Psoas muscle (tissue), 8 donors: Measurements from ENCODE around the gene CSK. TPM values are rescaled to one million over a fixed set of nuclear protein-coding genes. Genes with fewer than 3 reads are reported as not detected.

Experiments
- ATAC-seq, 4 donors: fragments of 200-7000 bp; cut with Tn5 transposase; one replicate each; pipeline ENCODE4 v1.9.1; 2020; ENCODE audit warnings: moderate library complexity in 3 of 4, mild to moderate bottlenecking in 2 of 4
- DNase-seq, 2 donors: peaks; one replicate each; pipeline ENCODE4 v3.0.0-alpha.2; 2020
- H3K27ac ChIP-seq: fragments of 200-600 bp; one replicate; pipeline ENCODE4 v1.8.0; 2022
- H3K27me3 ChIP-seq, 3 donors: fragments of 200-600 bp in 1 of 3; one replicate each; pipeline versions ENCODE4 v1.6.1 to v1.8.0; 2013 to 2022; ENCODE audit warnings: low read length in 2 of 3, mild to moderate bottlenecking in 2 of 3, moderate library complexity in 1 of 3; ENCODE audit not compliant: insufficient read depth in 3 of 3
- H3K36me3 ChIP-seq, 2 donors: fragments of 200-600 bp in 1 of 2; one replicate each; pipeline versions ENCODE4 v1.6.1 to v1.8.0; 2013 to 2022; ENCODE audit warnings: low read depth in 1 of 2, mild to moderate bottlenecking in 1 of 2, moderate library complexity in 1 of 2; ENCODE audit not compliant: insufficient read depth in 1 of 2
- H3K4me1 ChIP-seq: fragments of 200-600 bp; one replicate; pipeline ENCODE4 v1.8.0; 2022
- H3K4me3 ChIP-seq: fragments of 200-600 bp; one replicate; pipeline ENCODE4 v1.8.0; 2022; ENCODE audit warnings: mild to moderate bottlenecking
- H3K9me3 ChIP-seq: fragments of 200-600 bp; one replicate; pipeline ENCODE4 v1.8.0; 2022
- CTCF ChIP-seq: fragments of 200-600 bp; IDR thresholded peaks from one replicate; pipeline ENCODE4 v1.8.0; 2022; ENCODE audit warnings: antibody characterized with exemption
- WGBS, 3 donors: extraction: QIAGEN DNeasy Blood & Tissue Kit; methylation state at CpG; one replicate each; pipeline versions ENCODE4 v1.1.6 to v1.1.7; 2013; 5-methylcytosine and 5-hydroxymethylcytosine counted together
- intact Hi-C, 2 donors: fragments of 100-400 bp; cut with DNase I; formaldehyde crosslinking; loops; one replicate each; pipeline versions ENCODE4 v1.11.0 to v1.14.2; 2022
- polyA plus RNA-seq, 3 donors: library from polyadenylated mRNA; stranded (reverse); fragments of 200-250 nt; gene quantifications; one replicate each; pipeline ENCODE4 v1.2.3, GENCODE V29; 2013
- total RNA-seq, 4 donors: library from RNA; stranded (reverse); fragmentation: NEBNext Ultra II Directional in 2 of 4; extraction: Animal tissue kit (Norgen Biotek cat#: 25700) in 2 of 4; gene quantifications; one replicate each; pipeline versions ENCODE4 v1.2.1 to v1.2.4, GENCODE V29; 2021 to 2023
- donor health status: healthy with polysubstance abuse.
- donor health status: DM: no; HTN: no; CAD: no; lungs with moderate emphysema.
- donor health status: Bipolar disorder and iron deficiency.
- donor health status: healthy.
- donor health status: DM: yes; HTN: yes; CAD: no.
- donor health status: DM: no; HTN: no; CAD: no.
- donor health status: DM: no; HTN: no; CAD: no.
- donor health status: DM: yes; HTN: yes; CAD: no.

Gene CSK
- total and polyA plus RNA-seq, 7 donors, result 12.2 to 29.6 (median 16.3) TPM

GRCh38 chr15:74742422-74742821, 39.5 kb upstream of the CSK start:
- Histone ChIP-seq H3K4me3 (no peak overlapping the region), H3K27ac (no peak overlapping the region), H3K27me3 (peaks cover 0 to 2% (median 0%) of the 10 kb centered on the region in 3 donors), H3K36me3 (no peaks in the 10 kb centered on the region), H3K4me1 (no peaks in the 10 kb centered on the region), H3K9me3 (no peaks in the 10 kb centered on the region)
- intact Hi-C loops, result no loop called here
- 76 to 91% (median 89%) methylated on average over 5 of the region's 5 CpGs for WGBS, 3 donors
- no peak for ATAC-seq
- no peak for TF ChIP-seq CTCF
- no peak for DNase-seq

- ATAC-seq (no peak), DNase-seq (no peak)
- H3K36me3 ChIP-seq, result no peaks in the 10 kb centered on the region
- no peaks in the 10 kb centered on the region for H3K4me1 ChIP-seq
- intact Hi-C loops, result no loop called here
- no peak overlapping the region for H3K4me3 ChIP-seq
- no peak overlapping the region for H3K27ac ChIP-seq
- WGBS, 3 donors, result 57 to 66% (median 64%) methylated on average over 4 of the region's 4 CpGs
- no peak for TF ChIP-seq CTCF
- H3K27me3 ChIP-seq, result peaks cover 0 to 2% (median 0%) of the 10 kb centered on the region in 3 donors
- H3K9me3 ChIP-seq, result no peaks in the 10 kb centered on the region
These were observed 35.5 kb upstream of the CSK start for GRCh38 chr15:74746389-74746788.

GRCh38 chr15:74748322-74748946, 33.4 kb upstream of the CSK start, which contains the start of gene CYP1A2:
TSS of gene CYP1A2 (plus strand) at chr15:74748845. CDS start at chr15:74749739, 894 bp downstream.
- no peaks in the 10 kb centered on the region for H3K4me1 ChIP-seq
- WGBS, 3 donors, result 72 to 83% (median 78%) methylated on average over 3 of the region's 3 CpGs

GRCh38 chr15:74749832-74750231, 32.0 kb upstream of the CSK start:
- peak in 1 of 2 donors; percentile 49 for DNase-seq
- H3K4me3 ChIP-seq, result no peak overlapping the region

More at GRCh38 chr15:74748322-74748946, 33.4 kb upstream of the CSK start, which contains the start of gene CYP1A2:
- Histone ChIP-seq H3K27me3 (no peaks in the 10 kb centered on the region), H3K36me3 (no peaks in the 10 kb centered on the region), H3K4me3 (no peak within 1 kb of the TSS), H3K27ac (no peak within 1 kb of the TSS), H3K9me3 (no peaks in the 10 kb centered on the region)
- TF ChIP-seq CTCF, result no peak
- intact Hi-C loops, result no loop called here
- no peak for ATAC-seq
- DNase-seq, result peak in 1 of 2 donors; percentile 2

More at GRCh38 chr15:74749832-74750231, 32.0 kb upstream of the CSK start:
- no peak for TF ChIP-seq CTCF
- Histone ChIP-seq H3K9me3 (no peaks in the 10 kb centered on the region), H3K4me1 (no peaks in the 10 kb centered on the region), H3K36me3 (no peaks in the 10 kb centered on the region), H3K27me3 (no peaks in the 10 kb centered on the region), H3K27ac (no peak overlapping the region)
- WGBS, 3 donors, result 78 to 87% (median 85%) methylated on average over 20 of the region's 20 CpGs
- intact Hi-C loops, result no loop called here
- ATAC-seq, result no peak
